ENCODE measurements around the gene PHAX.

The PHAX gene

GRCh38 chr5:126659805-126660482 is 59.2 kb downstream of the PHAX start:
- no peak for ATAC-seq
- no peak for TF ChIP-seq ZNF70 (CRISPR knock-in tag; IDR thresholded peaks at IDR 0.05)
- TF ChIP-seq CREB5 (CRISPR knock-in tag; IDR thresholded peaks at IDR 0.05; ENCODE audit: low read depth) = no peak
- no peak for TF ChIP-seq ARNTL (CRISPR knock-in tag; IDR thresholded peaks at IDR 0.05; ENCODE audit: borderline replicate concordance, low read depth)
- TF ChIP-seq ZFP30 (CRISPR knock-in tag; IDR thresholded peaks at IDR 0.05) = no peak
- no peak for TF ChIP-seq PPARA (CRISPR knock-in tag; IDR thresholded peaks at IDR 0.05; ENCODE audit: borderline replicate concordance)
- no peak for TF ChIP-seq TCF4 (CRISPR knock-in tag; IDR thresholded peaks at IDR 0.05; ENCODE audit: borderline replicate concordance)
- TF ChIP-seq ZC3H10 (CRISPR knock-in tag; IDR thresholded peaks at IDR 0.05) = no peak
- no peak for TF ChIP-seq BACH2 (CRISPR knock-in tag; IDR thresholded peaks at IDR 0.05; ENCODE audit: borderline replicate concordance)
- no peak for TF ChIP-seq OSR1 (CRISPR knock-in tag; IDR thresholded peaks at IDR 0.05)
- TF ChIP-seq RARB (CRISPR knock-in tag; IDR thresholded peaks at IDR 0.05) = no peak
- TF ChIP-seq SNAI2 (CRISPR knock-in tag; IDR thresholded peaks at IDR 0.05) = no peak
- no peak for TF ChIP-seq PATZ1 (CRISPR knock-in tag; IDR thresholded peaks at IDR 0.05; ENCODE audit: borderline replicate concordance)
- TF ChIP-seq ZFP3 (CRISPR knock-in tag; IDR thresholded peaks at IDR 0.05) = no peak
- no peak for TF ChIP-seq ZNF565 (CRISPR knock-in tag; conservative IDR thresholded peaks at IDR 0.05; ENCODE audit: low read depth)
- TF ChIP-seq ISL1 (CRISPR knock-in tag; IDR thresholded peaks at IDR 0.05) = no peak

- ATAC-seq = no peak
Measured at GRCh38 chr5:126664586-126664985, 63.8 kb downstream of the PHAX start.

More at GRCh38 chr5:126664586-126664985, 63.8 kb downstream of the PHAX start:
- TF ChIP-seq ARNTL (CRISPR knock-in tag; IDR thresholded peaks at IDR 0.05; ENCODE audit: borderline replicate concordance, low read depth) = no peak
- no peak for TF ChIP-seq ZNF8 (CRISPR knock-in tag; IDR thresholded peaks at IDR 0.05)
- TF ChIP-seq ISL1 (CRISPR knock-in tag; IDR thresholded peaks at IDR 0.05) = no peak
- TF ChIP-seq PATZ1 (CRISPR knock-in tag; IDR thresholded peaks at IDR 0.05; ENCODE audit: borderline replicate concordance) = no peak
- no peak for TF ChIP-seq RARB (CRISPR knock-in tag; IDR thresholded peaks at IDR 0.05)
- no peak for TF ChIP-seq POU6F1 (CRISPR knock-in tag; IDR thresholded peaks at IDR 0.05; ENCODE audit: borderline replicate concordance, low read depth)
- TF ChIP-seq CREB5 (CRISPR knock-in tag; IDR thresholded peaks at IDR 0.05; ENCODE audit: low read depth) = no peak
- no peak for TF ChIP-seq ZNF565 (CRISPR knock-in tag; conservative IDR thresholded peaks at IDR 0.05; ENCODE audit: low read depth)
- no peak for TF ChIP-seq CSDC2 (CRISPR knock-in tag; IDR thresholded peaks at IDR 0.05)
- no peak for TF ChIP-seq TOX (CRISPR knock-in tag; IDR thresholded peaks at IDR 0.05; ENCODE audit: borderline replicate concordance)
- TF ChIP-seq ZFP3 (CRISPR knock-in tag; IDR thresholded peaks at IDR 0.05) = no peak
- no peak for TF ChIP-seq ZFP30 (CRISPR knock-in tag; IDR thresholded peaks at IDR 0.05)
- no peak for TF ChIP-seq PPARA (CRISPR knock-in tag; IDR thresholded peaks at IDR 0.05; ENCODE audit: borderline replicate concordance)
- TF ChIP-seq GLIS3 (CRISPR knock-in tag; IDR thresholded peaks at IDR 0.05) = no peak
- TF ChIP-seq ZNF70 (CRISPR knock-in tag; IDR thresholded peaks at IDR 0.05) = no peak
- TF ChIP-seq TSHZ2 (CRISPR knock-in tag; IDR thresholded peaks at IDR 0.05) = no peak
- no peak for TF ChIP-seq ESRRG (CRISPR knock-in tag; IDR thresholded peaks at IDR 0.05)
